Left lung (tissue), 14 donors: ENCODE measurements around the gene EPPIN. TPM values are rescaled to one million over a fixed set of nuclear protein-coding genes. Genes with fewer than 3 reads are reported as not detected.

Source experiments
- ATAC-seq: fragments of 200-7000 bp; cut with Tn5 transposase; one replicate; pipeline ENCODE4 v1.9.1; 2020; ENCODE audit warnings: moderate library complexity
- DNase-seq, 4 donors: peaks; one replicate each; pipeline ENCODE4 v3.0.0-alpha.2; 2013 to 2020
- H3K27ac ChIP-seq, 2 donors: fragments of 200-600 bp; sonication (generic) in 1 of 2; one replicate each; pipeline versions ENCODE4 v1.5.0 to v1.8.0; 2020 to 2021
- H3K27me3 ChIP-seq, 2 donors: fragments of 200-600 bp; sonication (generic) in 1 of 2; one replicate each; pipeline versions ENCODE4 v1.5.0 to v1.8.0; 2020 to 2021
- H3K36me3 ChIP-seq, 2 donors: fragments of 200-600 bp; sonication (generic) in 1 of 2; one replicate each; pipeline versions ENCODE4 v1.5.0 to v1.8.0; 2020 to 2021
- H3K4me1 ChIP-seq, 2 donors: fragments of 200-600 bp; one replicate each; pipeline ENCODE4 v1.8.0; 2021
- H3K4me3 ChIP-seq, 2 donors: fragments of 200-600 bp; sonication (generic) in 1 of 2; one replicate each; pipeline versions ENCODE4 v1.5.0 to v1.8.0; 2020 to 2021; ENCODE audit warnings: mild to moderate bottlenecking in 1 of 2
- H3K9me3 ChIP-seq, 2 donors: fragments of 200-600 bp; sonication (generic) in 1 of 2; one replicate each; pipeline versions ENCODE4 v1.5.0 to v1.8.0; 2020 to 2021
- intact Hi-C, 2 donors: fragments of 100-400 bp; cut with DNase I; formaldehyde crosslinking; loops; one replicate each; pipeline versions ENCODE4 v1.11.2 to v1.14.2; 2022
- long read RNA-seq, 12 donors: library from polyadenylated mRNA in 2 of 12; unstranded in 2 of 12; transcript quantifications; one replicate each; pipeline ENCODE4 v2.0.0 and lab custom pipeline, GENCODE V29; 2019 to 2026
- polyA plus RNA-seq, 6 donors: library from polyadenylated mRNA; unstranded; fragments of 120-200 nt; gene quantifications; one replicate each; pipeline ENCODE4 v1.2.1, GENCODE V29; 2013; ENCODE audit not compliant: insufficient read length in 6 of 6
- total RNA-seq, 2 donors: library from RNA; stranded (reverse); fragmentation: NEBNext Ultra II Directional; extraction: Animal tissue kit (Norgen Biotek cat#: 25700); gene quantifications; one replicate each; pipeline ENCODE4 v1.2.1, GENCODE V29; 2021
- TF ChIP-seq, protein P1 (sequence below), 2 donors: fragments of 200-600 bp; sonication (generic) in 1 of 2; IDR thresholded peaks; one replicate each; pipeline versions ENCODE4 v1.5.0 to v1.8.0; 2021; ENCODE audit warnings: antibody characterized with exemption in 2 of 2
- donor health status: DM: no; HTN: yes; CAD: no.
- donor health status: DM: no; HTN: no; CAD: no.

Gene EPPIN
- total RNA-seq = not detected
- polyA plus RNA-seq = under 1 TPM; 0.10 to 0.37 (median 0.20) TPM
- long read RNA-seq, donor 1 = 0 reads
- long read RNA-seq, donor 2 = 0 reads
- long read RNA-seq, donor 3 = 0 reads
- long read RNA-seq, donor 4 = 0 reads
- long read RNA-seq, donor 5 = 0 reads
- long read RNA-seq, donor 6 = 0 reads
- long read RNA-seq, donor 7 = 0 reads
- long read RNA-seq, donor 8 = 0 reads
- long read RNA-seq, donor 9 = 0 reads
- long read RNA-seq, donor 10 = 0 reads
- long read RNA-seq, donor 11 = 0 reads
- long read RNA-seq, donor 12 = 0 reads

DNA sequence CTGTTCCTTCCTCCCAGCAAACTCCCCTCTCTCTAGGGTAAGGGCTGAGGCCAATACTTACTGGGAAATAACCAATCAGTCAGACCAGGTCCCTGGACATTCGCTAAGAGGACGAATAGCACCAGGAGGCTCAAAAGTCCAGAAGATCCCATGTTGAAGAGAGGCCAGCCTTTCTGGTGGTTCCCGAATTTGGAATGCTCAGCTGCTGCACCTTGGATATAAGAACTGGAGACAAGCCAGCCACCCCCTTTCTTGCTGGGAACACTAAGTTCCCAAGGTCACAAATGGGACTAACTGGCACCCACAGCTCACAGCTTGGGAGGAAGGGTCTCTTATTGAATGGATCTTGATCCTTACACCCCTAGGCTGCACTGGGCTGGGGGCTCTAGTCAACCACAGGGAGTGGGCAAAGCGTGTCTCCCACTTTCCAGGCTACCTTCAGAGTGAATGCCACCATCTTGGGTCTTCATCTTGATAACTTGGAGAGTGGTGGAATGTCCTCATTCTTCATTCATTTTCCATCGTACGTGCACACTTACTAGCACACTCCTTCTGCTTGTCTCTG lies at the start of gene EPPIN:
Gene EPPIN, minus strand, starts transcription at position 196 of the 565 bp plus-strand sequence. Its CDS starts 44 bp downstream, at position 152.
- H3K4me3 ChIP-seq = no peak within 1 kb of the TSS
- intact Hi-C loops = no loop called here
- ATAC-seq = no peak
- no peak for DNase-seq
- peaks cover 0 to 22% of the 10 kb centered on the region in 2 donors for H3K27me3 ChIP-seq
- H3K36me3 ChIP-seq = no peaks in the 10 kb centered on the region
- no peak within 1 kb of the TSS for H3K27ac ChIP-seq
- TF ChIP-seq, protein P1, sequence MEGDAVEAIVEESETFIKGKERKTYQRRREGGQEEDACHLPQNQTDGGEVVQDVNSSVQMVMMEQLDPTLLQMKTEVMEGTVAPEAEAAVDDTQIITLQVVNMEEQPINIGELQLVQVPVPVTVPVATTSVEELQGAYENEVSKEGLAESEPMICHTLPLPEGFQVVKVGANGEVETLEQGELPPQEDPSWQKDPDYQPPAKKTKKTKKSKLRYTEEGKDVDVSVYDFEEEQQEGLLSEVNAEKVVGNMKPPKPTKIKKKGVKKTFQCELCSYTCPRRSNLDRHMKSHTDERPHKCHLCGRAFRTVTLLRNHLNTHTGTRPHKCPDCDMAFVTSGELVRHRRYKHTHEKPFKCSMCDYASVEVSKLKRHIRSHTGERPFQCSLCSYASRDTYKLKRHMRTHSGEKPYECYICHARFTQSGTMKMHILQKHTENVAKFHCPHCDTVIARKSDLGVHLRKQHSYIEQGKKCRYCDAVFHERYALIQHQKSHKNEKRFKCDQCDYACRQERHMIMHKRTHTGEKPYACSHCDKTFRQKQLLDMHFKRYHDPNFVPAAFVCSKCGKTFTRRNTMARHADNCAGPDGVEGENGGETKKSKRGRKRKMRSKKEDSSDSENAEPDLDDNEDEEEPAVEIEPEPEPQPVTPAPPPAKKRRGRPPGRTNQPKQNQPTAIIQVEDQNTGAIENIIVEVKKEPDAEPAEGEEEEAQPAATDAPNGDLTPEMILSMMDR (IDR thresholded peaks at IDR 0.05) = no peak
- no peaks in the 10 kb centered on the region for H3K4me1 ChIP-seq
- H3K9me3 ChIP-seq = no peaks in the 10 kb centered on the region

DNA sequence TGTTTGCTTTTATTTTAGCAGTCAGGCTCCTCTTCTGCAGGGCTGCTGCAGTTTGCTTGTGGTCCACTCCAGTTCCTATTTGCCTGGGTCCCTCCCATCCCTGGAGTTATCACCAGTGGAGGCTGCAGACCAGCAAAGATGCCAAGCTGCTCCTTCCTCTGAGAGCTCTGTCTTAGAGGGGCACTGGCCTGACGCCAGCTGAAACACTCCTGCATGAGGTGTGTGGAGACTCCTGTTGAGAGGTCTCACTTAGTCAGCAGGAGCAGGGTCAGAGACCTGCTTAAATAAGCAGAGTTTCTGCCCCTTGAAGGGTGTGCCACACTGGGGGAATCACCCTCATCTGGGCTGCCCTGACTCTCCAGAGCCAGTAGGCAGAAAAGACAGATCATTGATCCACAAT lies 48.0 kb upstream of the EPPIN start:
- TF ChIP-seq, protein P1 (IDR thresholded peaks at IDR 0.05) = no peak
- Histone ChIP-seq H3K36me3 (no peaks in the 10 kb centered on the region), H3K4me3 (no peak overlapping the region), H3K9me3 (no peaks in the 10 kb centered on the region), H3K4me1 (no peaks in the 10 kb centered on the region), H3K27me3 (peaks cover 0 to 26% of the 10 kb centered on the region in 2 donors), H3K27ac (no peak overlapping the region)
- no peak for DNase-seq
- intact Hi-C loops = no loop called here
- ATAC-seq = no peak

DNA sequence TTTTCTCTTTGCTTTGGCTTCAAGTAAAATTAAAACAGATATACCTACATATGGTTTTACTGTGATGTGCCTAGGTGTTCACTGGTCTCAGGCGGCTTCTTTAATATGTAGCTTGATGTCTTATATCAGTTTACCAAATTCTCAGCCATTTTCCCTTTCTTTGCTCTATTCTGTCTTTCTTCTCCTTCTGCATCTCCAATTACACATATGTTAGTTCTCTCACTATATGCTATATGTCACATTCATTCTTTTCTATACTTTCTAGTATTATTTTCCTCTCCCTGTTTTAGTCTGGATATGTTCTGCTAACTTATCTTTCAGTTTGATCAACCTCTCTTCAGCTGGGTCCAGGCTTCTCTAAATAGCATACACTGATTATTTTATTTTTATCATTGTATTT lies 46.3 kb upstream of the EPPIN start:
- no peak overlapping the region for H3K27ac ChIP-seq
- intact Hi-C loops = no loop called here

DNA sequence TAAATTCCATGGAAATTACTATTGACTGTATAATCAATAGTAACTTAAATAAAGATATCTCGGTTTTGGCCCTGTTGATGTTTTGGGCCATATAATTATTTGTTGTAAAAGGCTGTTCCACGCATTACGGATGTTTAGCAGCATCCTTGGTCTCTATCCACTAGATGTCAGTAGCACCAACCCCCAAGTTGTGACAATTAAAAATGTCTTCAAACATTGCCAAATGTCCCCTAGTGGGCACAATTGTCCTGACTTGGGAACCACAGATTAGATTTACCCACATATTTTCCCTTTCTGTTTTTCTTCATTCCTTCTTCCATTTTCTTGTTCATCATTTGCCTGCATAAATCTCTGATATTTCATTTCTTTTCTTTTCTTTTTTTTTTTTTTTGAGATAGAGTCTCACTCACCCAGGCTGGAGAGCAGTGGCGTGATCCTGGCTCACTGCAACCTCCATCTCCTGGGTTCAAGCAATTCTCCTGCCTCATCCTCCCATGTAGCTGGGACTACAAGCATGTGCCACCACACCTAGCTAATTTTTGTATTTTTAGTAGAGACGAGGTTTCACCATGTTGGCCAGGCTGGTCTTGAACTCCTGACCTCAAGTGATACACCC lies 45.5 kb upstream of the EPPIN start:
- intact Hi-C loops = no loop called here
- no peaks in the 10 kb centered on the region for H3K4me1 ChIP-seq
- H3K36me3 ChIP-seq = no peaks in the 10 kb centered on the region
- H3K4me3 ChIP-seq = no peak overlapping the region
- ATAC-seq = peak; percentile 63
- DNase-seq = no peak
- TF ChIP-seq, protein P1 (IDR thresholded peaks at IDR 0.05) = peak; percentile 20 to 34
- no peaks in the 10 kb centered on the region for H3K9me3 ChIP-seq
- H3K27ac ChIP-seq = no peak overlapping the region
- H3K27me3 ChIP-seq = peaks cover 0 to 16% of the 10 kb centered on the region in 2 donors

More for the DNA sequence above, 46.3 kb upstream of the EPPIN start:
- H3K9me3 ChIP-seq = no peaks in the 10 kb centered on the region
- no peak overlapping the region for H3K4me3 ChIP-seq
- no peaks in the 10 kb centered on the region for H3K4me1 ChIP-seq
- TF ChIP-seq, protein P1 (IDR thresholded peaks at IDR 0.05) = no peak
- no peaks in the 10 kb centered on the region for H3K36me3 ChIP-seq
- peaks cover 0 to 19% of the 10 kb centered on the region in 2 donors for H3K27me3 ChIP-seq
- ATAC-seq = no peak
- no peak for DNase-seq

DNA sequence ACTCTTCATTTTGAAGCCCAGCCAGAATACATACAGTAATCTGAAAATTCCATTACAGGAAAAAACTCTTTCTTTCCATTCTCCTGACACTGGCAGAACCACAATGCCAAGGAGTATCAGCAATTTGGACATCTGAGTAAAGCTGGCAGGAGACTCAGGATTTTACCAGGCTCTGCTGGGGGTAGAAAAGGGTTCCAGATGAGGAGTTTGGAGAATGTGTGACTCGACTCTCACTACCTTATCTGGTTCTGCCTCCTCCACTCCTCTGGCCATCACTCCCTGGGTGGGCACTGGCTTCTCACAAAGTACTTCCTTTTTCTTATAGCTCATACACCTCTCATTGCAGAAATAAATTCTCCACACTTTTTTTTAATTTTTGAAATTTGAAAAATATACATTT lies 42.5 kb upstream of the EPPIN start:
- no peaks in the 10 kb centered on the region for H3K27me3 ChIP-seq
- H3K36me3 ChIP-seq = no peaks in the 10 kb centered on the region
- no peak overlapping the region for H3K4me3 ChIP-seq
- no peaks in the 10 kb centered on the region for H3K4me1 ChIP-seq
- DNase-seq = no peak
- no peak for ATAC-seq
- H3K9me3 ChIP-seq = no peaks in the 10 kb centered on the region
- intact Hi-C loops = no loop called here
- H3K27ac ChIP-seq = no peak overlapping the region
- TF ChIP-seq, protein P1 (IDR thresholded peaks at IDR 0.05) = no peak
